ENCODE data around the gene ANKRD53. TPM values are rescaled to one million over a fixed set of nuclear protein-coding genes. Genes with fewer than 3 reads are reported as not detected.

ANKRD53 gene
- 0.54 TPM in 1 of 2 replicates, not detected in the other for total RNA-seq (2014; rRNA removed; shearing (Covaris generic))

DNA sequence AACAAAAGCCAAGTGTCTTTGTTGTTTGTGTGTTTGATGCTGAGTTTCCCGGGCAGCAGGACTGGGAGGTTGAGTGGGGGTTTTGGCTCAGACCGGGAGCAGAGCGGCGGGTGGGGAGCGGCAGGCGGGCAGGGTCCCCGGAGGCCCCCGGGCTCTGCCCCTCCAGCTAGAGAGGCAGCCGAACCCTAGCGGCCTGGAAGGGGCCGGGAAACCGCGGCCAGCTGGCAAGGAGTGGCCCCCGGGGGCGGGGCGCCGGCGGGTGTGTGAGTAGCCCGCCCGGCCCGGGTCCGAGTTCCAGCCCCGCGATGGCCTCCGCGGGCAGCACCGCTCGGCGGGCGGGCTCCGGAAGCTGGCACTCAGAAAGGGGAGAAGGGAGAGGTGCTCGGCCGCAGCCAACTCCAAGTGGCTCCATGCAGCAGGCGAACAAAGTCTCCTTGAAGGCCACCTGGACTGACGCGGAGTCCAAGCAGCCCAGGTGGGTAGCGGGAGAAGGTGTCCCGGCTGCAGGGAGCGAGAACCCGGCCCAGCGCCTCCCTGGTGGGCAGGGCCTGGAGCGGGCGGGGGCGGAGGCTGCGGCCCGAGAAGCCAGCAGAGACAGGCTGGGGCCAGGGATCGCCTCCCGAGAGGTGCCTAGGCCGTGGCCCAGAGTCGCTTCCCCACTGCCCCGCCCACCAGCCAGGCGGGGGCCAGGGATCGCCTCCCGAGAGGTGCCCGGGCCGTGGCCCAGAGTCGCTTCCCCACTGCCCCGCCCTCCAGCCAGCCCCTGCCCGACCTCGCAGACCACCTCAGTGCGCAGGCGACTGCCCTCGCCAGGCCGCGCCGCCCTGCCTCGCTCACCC lies at the start of gene ANKRD53:
TSS of gene ANKRD53 (plus strand) at position 290 of the 839 bp plus-strand sequence. CDS start at position 306, 16 bp downstream.
- peak; percentile 29 for DNase-seq (ENCODE audit: low spot score)
- in situ Hi-C loops (cut with HindIII; ENCODE audit: low sequenced_read_pairs), result no loop called here

- DNase-seq (ENCODE audit: low spot score), result no peak
- in situ Hi-C loops (cut with HindIII; ENCODE audit: low sequenced_read_pairs), result no loop called here
These were observed 47.8 kb upstream of the ANKRD53 start for GRCh38 chr2:70930371-70931329.

DNA sequence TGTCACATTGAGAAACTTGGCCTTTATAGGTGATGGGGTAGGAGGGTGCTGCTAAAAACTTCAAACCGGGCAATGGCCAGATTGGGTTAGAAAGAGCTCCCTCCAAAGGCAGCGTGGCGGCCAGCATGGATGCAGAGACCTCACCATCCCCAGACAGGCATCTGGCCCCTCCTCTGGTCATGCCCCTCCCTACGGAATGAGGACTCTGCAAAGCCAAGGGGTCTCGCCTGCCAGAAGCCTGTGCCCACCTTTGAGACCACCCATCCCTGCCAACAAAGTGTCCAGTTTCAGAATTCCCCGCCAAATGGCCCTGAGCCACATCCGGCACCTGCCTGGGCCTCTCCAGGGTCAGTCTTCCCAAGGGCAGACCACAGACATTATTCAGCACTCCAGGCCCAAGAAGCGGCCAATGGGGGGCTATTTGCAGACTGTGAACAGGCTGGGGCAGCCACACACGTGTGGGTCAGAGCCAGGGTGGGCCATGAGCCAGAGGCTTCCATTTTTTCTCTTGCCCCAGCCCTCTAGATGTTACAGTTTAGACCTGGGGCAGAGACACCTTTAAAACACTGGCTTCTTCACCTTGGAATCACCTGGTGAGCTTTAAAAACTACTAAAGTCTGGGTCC lies 46.9 kb upstream of the ANKRD53 start:
- in situ Hi-C loops (cut with HindIII; ENCODE audit: low sequenced_read_pairs), result no loop called here
- DNase-seq (ENCODE audit: low spot score), result no peak

GRCh38 chr2:70932631-70933230 lies 45.7 kb upstream of the ANKRD53 start:
- DNase-seq (ENCODE audit: low spot score), result no peak
- in situ Hi-C loops (cut with HindIII; ENCODE audit: low sequenced_read_pairs), result no loop called here

GRCh38 chr2:70934981-70935380 lies 43.4 kb upstream of the ANKRD53 start:
- no peak for DNase-seq (ENCODE audit: low spot score)
- in situ Hi-C loops (cut with HindIII; ENCODE audit: low sequenced_read_pairs), result no loop called here

DNA sequence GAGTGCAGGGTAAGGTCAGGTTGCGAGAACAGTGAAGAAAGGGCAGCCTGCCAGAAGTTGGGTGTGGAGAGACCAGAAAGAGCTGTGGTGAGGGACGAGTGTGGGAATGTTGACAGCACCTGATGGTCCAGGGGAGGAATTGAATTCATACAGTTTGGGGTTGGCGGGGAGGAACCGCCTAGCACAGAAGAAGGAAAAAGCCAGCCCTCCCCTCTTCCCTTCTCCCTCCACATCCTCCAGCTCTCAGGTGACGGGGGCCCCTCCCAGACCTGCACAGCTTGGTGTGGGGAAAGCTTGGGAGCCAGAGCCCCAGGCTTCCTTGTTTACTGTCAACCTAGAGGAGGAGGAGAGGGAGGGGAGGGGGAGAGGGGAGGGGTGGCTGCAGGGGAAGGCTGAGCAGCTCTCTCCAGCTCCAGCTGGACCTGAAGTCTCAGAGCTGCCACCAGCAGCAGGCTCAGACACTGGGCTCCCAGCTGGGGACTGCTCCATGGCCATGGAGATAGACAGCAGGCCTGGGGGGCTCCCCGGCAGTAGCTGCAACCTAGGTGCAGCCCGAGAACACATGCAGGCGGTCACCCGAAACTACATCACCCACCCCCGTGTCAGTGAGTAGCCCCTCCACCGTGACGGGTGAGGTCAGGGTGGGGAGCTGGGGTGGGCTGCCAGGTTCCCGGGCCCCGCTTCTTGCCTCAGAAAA lies 42.8 kb upstream of the ANKRD53 start, which contains the start of gene ATP6V1B1:
TSS of gene ATP6V1B1 (plus strand) at position 433 of the 697 bp plus-strand sequence. CDS start at position 488, 55 bp downstream.
- in situ Hi-C loops (cut with HindIII; ENCODE audit: low sequenced_read_pairs), result no loop called here
- DNase-seq (ENCODE audit: low spot score), result no peak

DNA sequence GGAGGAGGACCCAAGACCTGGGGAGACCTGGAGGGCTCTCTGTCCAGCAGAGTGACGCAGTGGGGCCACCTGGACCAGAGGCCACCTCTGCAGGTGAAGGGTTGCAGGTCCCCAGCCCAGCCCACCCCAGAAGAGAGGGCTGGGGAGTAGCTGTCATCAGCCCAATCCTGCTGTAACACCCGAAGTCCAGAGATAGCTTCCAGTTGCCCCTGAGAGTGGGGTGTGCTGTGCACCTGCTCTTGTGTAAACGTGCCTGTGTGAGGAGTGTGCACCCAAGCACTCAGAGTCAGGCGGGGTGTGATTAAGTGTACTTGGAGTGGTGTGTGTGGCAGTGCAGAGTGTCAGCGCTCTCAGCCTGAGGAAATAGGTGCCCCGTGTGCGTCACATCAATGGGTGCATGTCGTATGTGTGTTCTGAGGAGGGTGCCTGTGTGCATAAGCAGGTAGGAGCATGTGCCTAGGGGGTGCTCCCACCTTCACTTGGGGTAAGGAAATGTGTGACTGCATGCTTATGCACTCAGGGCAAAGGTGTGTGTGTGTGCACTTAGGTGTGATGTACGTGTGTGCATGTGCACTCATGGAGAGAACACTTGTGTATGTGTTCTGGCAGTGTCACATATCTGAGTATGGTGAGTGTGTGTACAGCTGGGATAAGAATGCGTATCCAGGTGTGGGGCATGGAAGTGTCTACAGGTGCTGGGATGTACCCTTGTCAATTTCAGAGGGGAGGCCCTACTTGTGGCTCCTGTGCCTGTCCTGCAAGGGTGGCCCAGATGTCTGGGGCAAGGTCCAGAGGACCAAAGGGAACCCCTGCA lies 42.1 kb upstream of the ANKRD53 start:
- DNase-seq (ENCODE audit: low spot score), result no peak
- in situ Hi-C loops (cut with HindIII; ENCODE audit: low sequenced_read_pairs), result no loop called here

DNA sequence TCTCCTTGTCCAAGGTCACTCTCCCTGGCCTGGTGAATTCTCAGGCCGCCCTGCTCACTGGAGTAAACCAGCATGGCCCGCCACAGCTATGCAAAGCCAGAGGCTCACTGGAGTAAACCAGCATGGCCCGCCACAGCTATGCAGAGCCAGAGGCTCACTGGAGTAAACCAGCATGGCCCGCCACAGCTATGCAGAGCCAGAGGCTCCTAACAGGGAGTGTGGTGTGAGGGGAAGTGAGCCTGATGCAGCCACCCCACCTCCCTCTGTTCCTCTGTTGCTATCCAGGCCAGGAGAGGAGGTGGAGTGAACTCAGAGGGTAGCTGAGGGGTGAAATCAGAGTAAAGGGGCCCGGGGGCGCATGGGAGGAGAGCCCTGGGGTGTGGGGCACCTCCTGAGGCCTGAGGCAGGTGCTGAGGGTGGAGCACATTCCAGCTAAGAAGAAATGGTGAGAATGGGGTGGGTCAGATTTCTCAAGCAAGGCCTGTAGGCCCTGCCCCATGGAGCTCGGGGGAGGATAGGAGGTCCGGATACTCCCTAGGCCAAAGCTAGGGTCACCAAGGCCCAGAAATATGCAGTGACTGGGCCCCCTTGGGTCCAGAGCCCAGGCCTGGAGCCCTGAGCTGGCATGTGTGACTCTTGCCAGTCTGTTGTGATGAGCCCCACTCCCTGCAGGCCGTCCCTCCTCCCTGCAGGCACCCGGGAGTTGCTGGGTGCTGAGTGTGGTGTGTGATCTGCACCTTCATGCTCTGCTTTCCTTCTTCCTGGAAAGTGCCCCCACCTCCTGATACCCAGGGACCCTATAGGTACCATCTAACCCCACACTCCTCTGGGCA lies 41.2 kb upstream of the ANKRD53 start:
- in situ Hi-C loops (cut with HindIII; ENCODE audit: low sequenced_read_pairs), result no loop called here

DNA sequence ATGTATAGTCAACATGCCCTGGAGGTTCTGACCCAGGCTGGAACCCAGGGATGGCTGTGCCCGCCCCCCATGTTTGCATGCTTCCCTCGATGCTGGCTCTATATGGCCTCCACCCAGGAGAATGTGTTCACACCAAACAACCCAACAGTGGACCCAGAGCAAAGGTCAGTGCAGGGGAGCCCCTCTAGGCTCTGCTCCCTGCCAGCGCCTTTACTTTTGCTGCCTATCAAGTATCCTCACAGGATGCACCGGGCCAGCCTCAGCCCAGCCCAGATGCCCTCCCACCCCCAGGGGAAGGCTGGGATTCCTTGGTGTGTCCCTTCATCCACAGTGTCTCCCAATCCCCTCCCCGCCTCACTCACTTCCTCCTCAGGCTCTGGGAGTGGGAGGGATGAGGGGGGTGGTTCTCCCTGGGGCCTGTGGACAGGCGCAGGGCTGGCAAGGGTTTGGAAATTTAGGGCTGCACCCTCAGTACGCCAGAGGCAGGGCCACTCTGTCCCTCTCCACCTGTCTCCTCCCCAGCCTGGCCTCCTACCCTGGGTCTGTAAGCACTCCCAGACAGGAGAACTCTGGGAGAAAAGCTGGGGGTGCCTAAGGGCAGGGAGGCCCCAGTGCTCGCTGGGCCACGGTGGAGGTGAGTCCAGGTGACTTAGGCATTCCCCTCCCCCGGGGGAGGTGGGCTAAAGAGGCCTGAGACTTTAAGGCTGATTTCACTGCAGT lies 40.4 kb upstream of the ANKRD53 start:
- in situ Hi-C loops (cut with HindIII; ENCODE audit: low sequenced_read_pairs), result no loop called here
- no peak for DNase-seq (ENCODE audit: low spot score)

More for the DNA sequence above, 41.2 kb upstream of the ANKRD53 start:
- DNase-seq (ENCODE audit: low spot score), result no peak

GRCh38 chr2:70938586-70938950 lies 39.9 kb upstream of the ANKRD53 start:
- no peak for DNase-seq (ENCODE audit: low spot score)
- in situ Hi-C loops (cut with HindIII; ENCODE audit: low sequenced_read_pairs), result no loop called here

DNA sequence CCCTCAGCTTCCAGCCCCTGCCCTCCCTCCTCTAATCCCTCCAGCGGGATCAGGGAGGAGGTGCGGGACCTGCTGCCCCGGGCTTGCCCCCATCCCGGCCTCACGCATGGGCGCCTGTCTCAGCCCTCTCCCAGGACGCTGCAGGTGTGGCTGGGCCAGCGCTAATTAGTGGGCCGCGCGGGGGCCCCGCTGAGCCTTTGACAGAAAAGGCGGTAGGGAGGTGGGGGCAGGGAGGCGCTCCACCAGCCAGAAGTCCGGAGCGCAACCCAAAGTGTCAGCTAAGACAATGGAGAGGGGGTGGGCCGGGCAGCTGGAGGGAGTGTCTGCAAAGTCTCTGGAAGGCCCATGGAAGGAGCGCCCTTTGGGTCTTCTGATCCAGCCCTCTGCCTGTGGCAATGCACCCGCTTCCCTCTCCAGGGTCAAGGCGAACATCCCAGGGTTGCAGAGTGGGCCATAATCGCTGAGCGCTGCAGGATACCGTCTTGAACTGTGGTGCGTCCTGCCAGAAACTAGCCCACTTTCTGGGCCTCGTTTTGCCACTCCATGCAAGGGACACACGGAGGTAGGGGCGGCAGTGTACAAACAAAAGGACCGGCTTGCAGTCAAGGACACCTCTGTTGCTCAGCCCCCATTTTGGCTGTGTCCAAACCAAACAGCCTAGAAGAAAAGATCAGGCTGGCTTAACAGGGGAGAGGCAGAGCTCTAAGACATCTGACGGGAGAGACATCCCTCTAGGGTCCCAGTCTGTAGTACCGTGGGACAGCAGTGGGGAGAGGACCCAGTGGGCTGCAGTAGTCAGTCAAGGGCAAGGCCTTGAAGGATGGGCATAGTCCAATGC lies 39.2 kb upstream of the ANKRD53 start:
- in situ Hi-C loops (cut with HindIII; ENCODE audit: low sequenced_read_pairs), result no loop called here
- DNase-seq (ENCODE audit: low spot score), result no peak

GRCh38 chr2:70939839-70940580 lies 38.4 kb upstream of the ANKRD53 start:
- in situ Hi-C loops (cut with HindIII; ENCODE audit: low sequenced_read_pairs), result no loop called here
- no peak for DNase-seq (ENCODE audit: low spot score)

DNA sequence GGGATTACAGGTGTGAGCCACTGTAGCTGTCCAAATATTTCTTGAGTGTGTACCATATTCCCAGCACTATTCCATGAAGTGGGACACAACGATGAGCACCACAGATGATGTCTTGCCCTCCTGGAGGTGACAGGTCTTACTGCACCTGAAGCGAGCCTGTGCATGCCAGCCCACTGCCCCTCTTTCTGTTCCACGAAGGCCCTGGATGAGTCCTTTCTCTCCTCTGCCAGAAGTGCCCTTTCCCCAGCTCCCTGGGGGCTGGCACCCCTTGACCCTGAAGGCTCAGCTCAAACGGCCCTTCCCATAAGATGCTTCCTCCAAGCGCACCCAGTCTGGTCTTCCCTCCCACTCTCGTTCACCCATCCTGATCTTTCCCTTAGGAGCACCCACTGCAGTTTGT lies 37.2 kb upstream of the ANKRD53 start:
- no peak for DNase-seq (ENCODE audit: low spot score)
- in situ Hi-C loops (cut with HindIII; ENCODE audit: low sequenced_read_pairs), result no loop called here

DNA sequence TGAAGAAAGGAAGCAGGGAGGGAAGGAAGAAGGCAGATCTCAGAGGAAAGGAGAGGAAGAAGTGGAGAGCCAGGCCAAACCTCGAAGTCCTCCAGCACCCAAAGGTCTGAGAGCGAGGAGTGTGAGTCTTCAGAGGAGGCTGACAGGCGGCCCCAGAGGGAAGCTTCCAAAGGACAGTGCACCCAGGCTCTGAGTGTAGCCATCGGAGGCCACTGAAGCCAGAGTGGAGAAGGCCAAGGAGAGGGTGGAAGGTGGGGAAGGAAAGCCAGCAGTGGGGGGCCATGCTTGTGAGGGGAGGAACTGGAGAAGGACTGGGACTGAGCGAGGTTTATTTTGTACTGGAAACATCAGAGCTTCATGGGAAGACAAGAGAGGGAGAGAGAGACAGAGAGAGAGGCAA lies 36.7 kb upstream of the ANKRD53 start:
- no peak for DNase-seq (ENCODE audit: low spot score)

More for the DNA sequence above, 36.7 kb upstream of the ANKRD53 start:
- in situ Hi-C loops (cut with HindIII; ENCODE audit: low sequenced_read_pairs), result no loop called here

Data from G401 (cell line).